ENCODE data around the gene ZNF628.
A peak's percentile ranks its signal among the peaks of the same experiment; 100 is the strongest.
"Not testable (repeated sequence)": the region's sequence is repeated elsewhere in the genome, so short reads cannot be mapped to it uniquely, and the experiment has no call there.

Gene ZNF628

GRCh38 chr19:55476100-55476775 lies at the start of gene ZNF628:
ZNF628 (plus strand) TSS chr19:55476617; CDS start chr19:55479911, 3,294 bp downstream.
- DNase-seq: peak; percentile 99

GRCh38 chr19:55431183-55431582 lies 45.2 kb upstream of the ZNF628 start:
- no peak for DNase-seq

DNA sequence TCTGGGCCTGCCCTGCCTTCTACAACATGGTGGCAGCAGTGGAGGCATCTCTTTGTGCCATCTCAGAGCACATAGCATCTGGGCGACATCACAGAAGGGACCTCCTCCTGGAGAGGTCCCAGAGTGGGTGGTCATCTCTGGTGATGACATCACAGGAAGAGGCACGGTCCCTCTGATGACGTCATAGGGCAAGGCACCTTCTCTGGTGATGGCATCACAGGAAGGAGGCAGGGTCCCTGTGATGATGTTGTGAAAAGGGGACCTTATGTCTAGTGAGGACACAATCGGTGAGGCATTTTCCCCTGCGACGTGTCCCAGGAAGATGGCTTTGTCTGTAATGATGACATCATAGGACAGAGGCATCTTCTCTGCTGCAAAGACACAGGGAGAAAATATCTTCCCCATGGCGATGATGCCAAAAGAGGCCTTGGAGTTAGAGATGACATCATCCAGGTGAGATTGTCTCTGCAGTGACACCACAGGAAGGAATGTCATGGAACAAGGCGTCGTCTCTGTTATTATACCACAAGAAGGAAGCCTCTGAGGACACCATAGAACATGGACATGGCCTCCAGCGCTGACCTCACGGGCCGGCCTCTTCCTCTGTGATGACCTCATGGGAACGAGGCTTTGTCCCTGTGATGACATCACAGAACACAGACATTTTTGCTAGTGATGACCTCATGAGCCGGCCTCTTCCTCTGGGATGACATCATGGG lies 44.0 kb upstream of the ZNF628 start:
- DNase-seq: no peak

DNA sequence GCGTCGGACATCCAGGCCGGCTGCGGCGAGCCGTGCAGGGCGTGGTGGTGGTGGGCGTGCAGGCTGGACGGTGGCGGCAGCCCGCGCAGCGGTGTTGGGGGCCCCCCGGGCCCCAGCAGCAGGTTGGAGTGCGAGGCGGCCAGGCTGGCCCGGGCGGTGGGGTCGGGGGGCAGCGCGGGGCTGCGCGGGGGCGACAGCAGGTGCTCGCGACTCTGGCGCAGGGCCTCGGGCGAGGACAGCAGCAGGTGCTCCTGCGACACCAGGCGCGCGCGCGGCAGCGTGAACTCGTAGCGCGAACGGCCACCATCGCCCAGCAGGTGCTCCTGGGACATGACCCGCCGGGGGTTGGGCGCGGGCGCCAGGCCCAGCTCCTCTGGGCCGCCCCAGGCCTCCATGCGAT lies 43.1 kb upstream of the ZNF628 start:
- DNase-seq: no peak

DNA sequence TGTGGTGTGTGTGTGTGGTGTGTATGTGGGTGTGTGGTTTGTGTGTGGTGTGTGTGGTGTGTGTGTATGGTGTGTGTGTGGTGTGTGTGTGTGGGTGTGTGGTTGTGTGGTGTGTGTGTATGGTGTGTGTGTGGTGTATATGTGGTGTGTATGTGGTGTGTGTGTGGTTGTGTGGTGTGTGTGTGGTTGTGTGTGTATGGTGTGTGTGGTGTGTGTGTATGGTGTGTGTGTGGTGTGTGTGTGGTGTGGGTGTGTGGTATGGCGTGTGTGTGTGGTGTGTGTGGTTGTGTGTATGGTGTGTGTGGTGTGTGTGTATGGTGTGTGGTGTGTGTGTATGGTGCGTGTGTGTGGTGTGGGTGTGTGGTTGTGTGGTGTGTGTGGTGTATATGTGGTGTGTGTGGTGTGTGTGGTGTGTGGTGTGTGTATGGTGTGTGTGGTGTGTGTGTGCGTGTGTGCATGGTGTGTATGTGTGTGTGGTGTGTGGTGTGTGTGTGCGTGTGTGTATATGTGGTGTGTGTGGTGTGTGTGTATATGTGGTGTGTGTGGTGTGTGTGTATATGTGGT lies 42.0 kb upstream of the ZNF628 start:
- DNase-seq: no peak

- DNase-seq: no peak
Observed at GRCh38 chr19:55435020-55435419, 41.4 kb upstream of the ZNF628 start.

DNA sequence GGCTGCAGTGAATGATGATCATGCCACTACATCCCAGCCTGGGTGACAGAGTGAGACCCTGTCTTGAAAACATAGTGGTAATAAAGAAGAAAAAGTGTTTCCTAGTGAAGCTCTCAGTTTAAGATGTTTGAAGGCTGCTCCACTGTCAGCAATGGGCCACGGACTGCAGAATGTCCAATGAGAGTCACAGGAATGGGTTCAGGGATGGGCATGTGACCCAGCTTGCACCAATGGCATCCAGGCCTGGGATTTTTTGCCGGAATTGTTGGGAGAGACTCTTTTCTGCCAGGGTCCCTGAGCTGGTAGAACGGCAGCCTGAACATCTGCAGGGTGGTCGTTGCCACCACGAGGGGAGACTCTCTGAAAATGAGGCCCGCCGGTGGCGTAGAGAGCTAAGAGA lies 39.6 kb upstream of the ZNF628 start:
- no peak for DNase-seq

DNA sequence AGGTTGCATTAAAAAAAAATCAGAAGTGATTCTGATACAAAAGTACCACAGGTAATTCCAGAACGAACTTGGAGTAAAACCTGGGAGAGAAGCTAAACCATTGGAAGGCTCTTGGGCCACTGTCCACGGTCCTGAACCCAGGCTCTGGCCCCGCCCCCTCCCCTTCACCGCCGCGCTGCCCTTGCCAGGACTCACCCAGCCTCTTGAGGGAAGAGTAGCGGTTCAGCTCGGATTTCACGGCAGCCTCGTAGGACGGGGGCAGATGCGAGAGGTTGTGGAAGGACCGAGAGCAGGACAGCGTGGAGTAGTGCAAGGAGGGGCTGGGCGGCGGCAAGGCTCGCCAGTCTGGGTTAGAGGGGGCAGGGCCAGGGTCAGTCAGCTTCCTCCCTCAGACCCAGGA lies 39.0 kb upstream of the ZNF628 start:
- no peak for DNase-seq

GRCh38 chr19:55439052-55439451 lies 37.4 kb upstream of the ZNF628 start:
- DNase-seq: no peak

DNA sequence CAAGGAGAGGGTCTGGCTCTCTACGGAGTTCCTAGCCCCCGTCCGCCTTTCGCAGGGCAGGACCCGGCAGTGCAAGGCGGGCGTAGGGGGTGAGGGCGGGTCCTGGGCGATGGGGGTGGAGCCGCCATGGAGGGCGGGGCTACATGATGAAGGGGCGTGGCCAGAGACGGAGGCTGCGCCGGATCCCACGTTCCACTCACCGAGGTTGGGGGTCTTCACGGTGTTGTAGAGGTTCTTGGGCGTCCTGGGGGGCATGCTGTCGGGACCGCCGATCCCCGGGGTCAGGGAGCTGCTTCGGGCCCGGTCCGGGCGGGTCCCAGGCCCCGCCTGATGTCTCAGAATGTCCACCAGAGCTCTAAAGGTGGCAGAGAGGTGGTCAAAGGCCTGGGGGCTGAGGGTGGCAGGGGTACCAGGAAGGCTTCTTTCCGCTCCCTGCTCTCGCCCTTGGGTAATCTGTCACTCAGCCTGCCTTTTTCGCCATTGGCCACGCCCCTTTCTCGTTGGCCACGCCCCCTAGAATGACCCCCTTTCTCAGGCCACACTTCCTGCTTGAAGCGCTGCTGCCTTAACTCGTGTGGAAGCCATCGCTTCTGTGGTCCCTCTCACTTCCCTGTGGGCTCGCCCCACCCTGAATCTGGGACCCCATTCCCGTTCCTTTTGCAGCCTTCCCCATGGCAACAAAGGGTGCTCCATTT lies 35.9 kb upstream of the ZNF628 start:
- DNase-seq: peak; percentile 15

GRCh38 chr19:55441319-55441691 lies 35.1 kb upstream of the ZNF628 start:
- no peak for DNase-seq

DNA sequence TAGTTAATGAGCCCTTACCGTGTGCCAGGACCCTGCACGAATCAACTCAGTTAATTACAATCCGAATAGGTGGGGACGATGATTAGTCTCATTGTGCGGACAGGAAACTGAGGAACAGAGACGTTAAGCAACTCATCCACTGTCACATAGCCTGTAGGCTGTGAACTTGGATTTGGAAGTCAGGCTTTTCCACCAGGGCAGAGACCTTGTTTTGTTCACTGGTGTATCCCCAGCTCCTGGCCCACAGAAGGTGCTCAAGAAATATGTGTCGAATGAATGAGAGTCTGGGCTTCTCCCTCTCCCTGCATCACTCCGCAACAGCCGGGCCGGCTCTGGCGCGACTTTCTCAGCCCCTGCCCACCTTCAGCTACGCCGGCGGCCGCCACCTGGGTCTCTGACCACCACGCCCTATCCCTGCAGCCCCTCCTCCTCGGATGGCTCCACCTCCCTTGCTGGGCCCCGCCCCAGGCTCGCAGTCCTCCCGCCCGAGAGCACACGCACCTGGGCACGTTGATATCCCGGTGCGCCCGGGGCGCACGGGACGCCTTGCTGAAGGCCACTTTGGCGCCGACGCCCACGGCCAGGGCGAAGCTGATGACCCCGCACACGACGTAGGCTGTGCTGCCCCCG lies 34.6 kb upstream of the ZNF628 start:
- peak; percentile 44 for DNase-seq

- DNase-seq: peak; percentile 15
Observed at GRCh38 chr19:55442372-55442961, 34.0 kb upstream of the ZNF628 start.

- no peak for DNase-seq
Observed at GRCh38 chr19:55443045-55443823, 33.2 kb upstream of the ZNF628 start, which contains the start of gene SHISA7. SHISA7 (minus strand) TSS chr19:55443300; CDS start chr19:55442863, 437 bp downstream.

DNA sequence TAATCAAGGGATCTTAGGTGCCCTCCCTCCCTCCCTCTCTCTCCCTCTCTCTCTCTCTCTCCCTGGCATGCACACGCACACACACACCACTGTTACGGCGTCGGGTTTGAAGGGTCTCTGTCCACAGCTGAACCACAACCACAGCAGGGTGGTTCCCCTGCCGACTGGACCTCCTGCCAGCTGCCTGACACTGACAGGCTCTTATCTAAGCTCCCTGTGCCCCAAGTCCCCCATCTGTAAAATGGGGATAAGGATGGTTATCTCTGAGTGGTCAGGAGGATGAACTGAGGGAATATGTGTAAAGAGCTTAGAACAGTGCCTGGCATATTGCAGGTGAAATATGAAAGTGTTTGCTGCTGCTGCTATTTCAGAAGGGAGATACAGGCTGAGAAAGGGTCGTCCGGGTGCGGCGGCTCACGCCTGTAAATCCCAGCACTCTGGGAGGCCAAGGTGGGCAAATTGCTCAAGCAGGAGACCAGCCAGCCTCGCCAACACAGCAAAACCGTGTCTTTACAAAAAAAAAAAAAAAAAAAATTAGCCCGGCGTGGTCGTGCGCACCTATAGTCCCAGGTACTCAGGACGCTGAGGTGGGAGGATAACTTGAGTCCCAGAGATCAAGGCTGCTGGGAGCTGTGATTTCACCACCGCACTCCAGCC lies 32.5 kb upstream of the ZNF628 start:
- no peak for DNase-seq

DNA sequence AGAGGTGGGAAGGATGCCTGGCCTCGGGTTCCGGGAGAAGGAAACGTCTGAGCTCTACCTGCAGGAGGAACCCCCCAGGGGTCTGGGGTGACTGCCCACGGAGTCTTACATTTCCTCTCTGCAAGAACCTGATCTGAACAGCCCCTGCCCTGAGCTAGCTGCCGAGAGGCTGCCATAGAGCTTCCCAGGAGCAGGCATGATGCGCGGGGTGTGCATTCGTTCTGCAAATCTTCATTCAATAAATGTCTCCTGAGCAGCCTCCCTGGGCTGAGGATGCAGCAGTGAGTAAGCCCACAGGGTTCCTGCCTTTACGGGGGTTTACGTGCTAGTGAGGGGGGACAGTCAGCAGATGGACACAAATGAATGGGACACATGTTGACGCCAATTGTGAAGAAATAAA lies 31.8 kb upstream of the ZNF628 start:
- DNase-seq: no peak

DNA sequence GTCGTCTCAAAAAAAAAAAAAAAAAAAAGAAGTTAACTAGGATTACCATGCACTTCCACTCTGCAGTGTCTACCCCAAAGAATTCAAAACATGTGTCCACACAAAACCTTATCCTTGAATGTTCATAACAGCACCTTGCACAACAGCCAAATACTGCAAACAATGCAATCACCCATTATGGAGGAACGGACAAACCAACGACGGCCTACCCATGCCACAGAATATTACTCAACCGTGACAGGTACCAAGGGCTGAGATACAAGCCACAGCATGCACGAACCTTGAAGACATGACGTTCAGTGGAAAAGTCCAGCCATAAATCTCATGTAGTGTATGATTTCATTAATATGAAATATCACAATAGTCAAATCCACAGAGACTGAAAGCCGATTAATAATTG lies 30.4 kb upstream of the ZNF628 start:
- DNase-seq: no peak

GRCh38 chr19:55447421-55448174 lies 28.8 kb upstream of the ZNF628 start:
- DNase-seq: peak; percentile 53

DNA sequence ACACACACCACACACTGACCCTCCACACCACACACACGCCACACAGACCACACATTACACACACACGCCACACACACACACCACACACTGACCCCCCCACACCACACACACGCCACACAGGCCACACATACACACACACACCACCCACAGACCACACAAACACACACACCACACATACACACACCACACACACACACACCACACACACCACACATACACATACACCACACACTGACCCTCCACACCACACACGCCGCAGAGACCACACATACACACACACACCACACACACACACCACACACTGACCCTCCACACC lies 28.3 kb upstream of the ZNF628 start:
- DNase-seq: not testable (repeated sequence)

GRCh38 chr19:55449469-55449868 lies 26.9 kb upstream of the ZNF628 start:
- DNase-seq: no peak
